GM23338 (cell line): ENCODE results near the gene EMP2. TPM values are rescaled to one million over a fixed set of nuclear protein-coding genes. Genes with fewer than 3 reads are reported as not detected.

Experiments used
- ATAC-seq: fragments of 200-7000 bp; cut with Tn5 transposase; 3 replicates; pipeline ENCODE4 v1.9.1; 2020
- DNase-seq: peaks from one replicate; pipeline ENCODE4 v3.0.0-alpha.2; 2015; ENCODE audit warnings: low spot score
- H2AFZ ChIP-seq: fragments of 200-600 bp; sonication (generic); 2 replicates; pipeline ENCODE4 v1.8.0; 2016; ENCODE audit warnings: antibody characterized with exemption, mild to moderate bottlenecking, moderate library complexity
- H3F3A ChIP-seq: fragments of 200-600 bp; sonication (generic); replicated peaks from 2 replicates; pipeline ENCODE4 v1.8.0; 2017; ENCODE audit warnings: antibody characterized with exemption, mixed run types, low read depth
- H3K27ac ChIP-seq: fragments of 200-600 bp; sonication (generic); 2 replicates; pipeline ENCODE4 v1.6.1; 2016; ENCODE audit warnings: low read depth
- H3K27me3 ChIP-seq: fragments of 200-600 bp; sonication (generic); 2 replicates; pipeline ENCODE4 v1.8.0; 2016; ENCODE audit warnings: mild to moderate bottlenecking, mixed run types, moderate library complexity; ENCODE audit not compliant: insufficient read depth
- H3K36me3 ChIP-seq: fragments of 200-600 bp; sonication (generic); 2 replicates; pipeline ENCODE4 v1.8.0; 2016; ENCODE audit warnings: mild to moderate bottlenecking; ENCODE audit not compliant: insufficient read depth
- H3K4me1 ChIP-seq: fragments of 200-600 bp; sonication (generic); 2 replicates; pipeline ENCODE4 v1.8.0; 2016; ENCODE audit warnings: mild to moderate bottlenecking, moderate library complexity; ENCODE audit not compliant: insufficient read depth
- H3K4me2 ChIP-seq: fragments of 200-600 bp; sonication (generic); 2 replicates; pipeline ENCODE4 v1.7.1; 2017; ENCODE audit warnings: mixed run types
- H3K4me3 ChIP-seq: fragments of 200-600 bp; sonication (generic); 2 replicates; pipeline ENCODE4 v1.6.1; 2016; ENCODE audit warnings: mixed run types
- H3K79me2 ChIP-seq: fragments of 200-600 bp; sonication (generic); replicated peaks from 2 replicates; pipeline ENCODE4 v1.8.0; 2017; ENCODE audit warnings: mild to moderate bottlenecking; ENCODE audit not compliant: insufficient read depth
- H3K9me2 ChIP-seq: fragments of 200-600 bp; sonication (generic); 2 replicates; pipeline ENCODE4 v1.8.0; 2017; ENCODE audit not compliant: insufficient read depth
- H4K20me1 ChIP-seq: fragments of 200-600 bp; sonication (generic); replicated peaks from 2 replicates; pipeline ENCODE4 v1.8.0; 2017; ENCODE audit warnings: mild to moderate bottlenecking; ENCODE audit not compliant: insufficient read depth
- H3K27ac Mint-ChIP-seq: 2 replicates; pipeline ENCODE4 v1.8.0; 2020; ENCODE audit warnings: inconsistent platforms, mild to moderate bottlenecking, moderate library complexity, mixed read lengths
- H3K27me3 Mint-ChIP-seq: 3 replicates; pipeline ENCODE4 v1.8.0; 2022; ENCODE audit warnings: low read depth, mild to moderate bottlenecking, moderate library complexity, mixed read lengths, inconsistent platforms; ENCODE audit not compliant: insufficient read depth, poor library complexity
- H3K36me3 Mint-ChIP-seq: 3 replicates; pipeline ENCODE4 v1.8.0; 2021; ENCODE audit warnings: low read depth, mild to moderate bottlenecking, inconsistent platforms, moderate library complexity, mixed read lengths
- H3K4me1 Mint-ChIP-seq: 3 replicates; pipeline ENCODE4 v1.8.0; 2020; ENCODE audit warnings: mild to moderate bottlenecking, inconsistent platforms, mixed read lengths
- H3K4me3 Mint-ChIP-seq: 3 replicates; pipeline ENCODE4 v1.8.0; 2021; ENCODE audit warnings: moderate library complexity, mild to moderate bottlenecking, inconsistent platforms, mixed read lengths
- H3K9me3 Mint-ChIP-seq: 3 replicates; pipeline ENCODE4 v1.8.0; 2020; ENCODE audit warnings: moderate library complexity, mild to moderate bottlenecking, inconsistent platforms, mixed read lengths
- CREB1 ChIP-seq: fragments of 250-450 bp; sonication (Bioruptor Pico); IDR thresholded peaks from 2 replicates; pipeline ENCODE4 v1.5.0; 2020; ENCODE audit warnings: low read depth, mild to moderate bottlenecking, moderate library complexity
- EZH2phosphoT487 ChIP-seq: fragments of 200-600 bp; sonication (generic); IDR thresholded peaks from one replicate; pipeline ENCODE4 v1.8.1; 2018; ENCODE audit warnings: antibody characterized with exemption; ENCODE audit not compliant: unreplicated experiment
- JUNB ChIP-seq: IDR thresholded peaks from one replicate; pipeline ENCODE4 v1.6.1; 2016; ENCODE audit warnings: antibody characterized with exemption; ENCODE audit not compliant: unreplicated experiment
- POLR2AphosphoS5 ChIP-seq: IDR thresholded peaks from 2 replicates; pipeline ENCODE4 v1.6.1; 2016; ENCODE audit warnings: antibody characterized with exemption, low read depth
- ZNF114 ChIP-seq: fragments of 250-450 bp; sonication (Bioruptor Pico); IDR thresholded peaks from 2 replicates; pipeline ENCODE4 v1.5.0; 2020; ENCODE audit warnings: mild to moderate bottlenecking, moderate library complexity
- ZNF331 ChIP-seq: fragments of 250-450 bp; sonication (Bioruptor Pico); IDR thresholded peaks from 2 replicates; pipeline ENCODE4 v1.5.0; 2020; ENCODE audit warnings: low read depth, mild to moderate bottlenecking, moderate library complexity
- polyA plus RNA-seq: library from polyadenylated mRNA; unstranded; fragments of >200 nt; fragmentation: Nextera tagmentation; extraction: Ambion mirVana; gene quantifications from 2 replicates; pipeline ENCODE4 v1.2.1, GENCODE V29; 2016
- total RNA-seq: library from RNA; depleted of rRNA; stranded (reverse); fragments of >200 nt; shearing (Covaris generic); gene quantifications from 2 replicates; pipeline ENCODE4 v1.2.3, GENCODE V29; 2014
- TF ChIP-seq, protein P1 (sequence below): IDR thresholded peaks from one replicate; pipeline ENCODE4 v1.6.1; 2018; ENCODE audit warnings: antibody characterized with exemption; ENCODE audit not compliant: unreplicated experiment
- TF ChIP-seq, protein P2 (sequence below), 2 experiments: fragments of 200-600 bp in 1 of 2; sonication (generic) in 1 of 2; conservative IDR thresholded peaks; 2 replicates each; pipeline versions ENCODE4 v1.5.1 to v1.6.1; 2016 to 2017; ENCODE audit warnings: antibody characterized with exemption in 2 of 2, low read depth in 2 of 2, mild to moderate bottlenecking in 2 of 2, moderate library complexity in 1 of 2

Gene EMP2
- total and polyA plus RNA-seq, 2 experiments from 2014 or later: 7.3 to 40.1 TPM

DNA sequence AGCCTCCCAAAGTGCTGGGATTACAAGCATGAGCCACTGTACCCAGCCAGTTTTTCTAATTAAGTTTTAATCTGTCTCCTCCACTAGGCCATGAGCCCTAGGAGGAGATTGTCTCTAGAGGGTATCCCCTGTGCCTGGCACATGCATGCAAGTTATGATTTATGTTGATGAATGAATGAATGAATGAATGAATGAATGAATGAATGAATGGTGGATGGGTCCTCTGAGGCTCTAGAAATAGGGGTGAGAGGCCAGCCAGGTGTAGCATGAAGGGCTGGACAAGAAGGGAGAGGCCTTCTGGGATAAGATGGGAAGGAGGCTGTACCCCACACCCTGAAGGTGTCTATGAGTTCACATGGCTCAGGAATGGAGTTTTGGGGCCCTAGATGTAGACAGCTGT lies 48.8 kb downstream of the EMP2 start (continued):
- TF ChIP-seq, protein P1, sequence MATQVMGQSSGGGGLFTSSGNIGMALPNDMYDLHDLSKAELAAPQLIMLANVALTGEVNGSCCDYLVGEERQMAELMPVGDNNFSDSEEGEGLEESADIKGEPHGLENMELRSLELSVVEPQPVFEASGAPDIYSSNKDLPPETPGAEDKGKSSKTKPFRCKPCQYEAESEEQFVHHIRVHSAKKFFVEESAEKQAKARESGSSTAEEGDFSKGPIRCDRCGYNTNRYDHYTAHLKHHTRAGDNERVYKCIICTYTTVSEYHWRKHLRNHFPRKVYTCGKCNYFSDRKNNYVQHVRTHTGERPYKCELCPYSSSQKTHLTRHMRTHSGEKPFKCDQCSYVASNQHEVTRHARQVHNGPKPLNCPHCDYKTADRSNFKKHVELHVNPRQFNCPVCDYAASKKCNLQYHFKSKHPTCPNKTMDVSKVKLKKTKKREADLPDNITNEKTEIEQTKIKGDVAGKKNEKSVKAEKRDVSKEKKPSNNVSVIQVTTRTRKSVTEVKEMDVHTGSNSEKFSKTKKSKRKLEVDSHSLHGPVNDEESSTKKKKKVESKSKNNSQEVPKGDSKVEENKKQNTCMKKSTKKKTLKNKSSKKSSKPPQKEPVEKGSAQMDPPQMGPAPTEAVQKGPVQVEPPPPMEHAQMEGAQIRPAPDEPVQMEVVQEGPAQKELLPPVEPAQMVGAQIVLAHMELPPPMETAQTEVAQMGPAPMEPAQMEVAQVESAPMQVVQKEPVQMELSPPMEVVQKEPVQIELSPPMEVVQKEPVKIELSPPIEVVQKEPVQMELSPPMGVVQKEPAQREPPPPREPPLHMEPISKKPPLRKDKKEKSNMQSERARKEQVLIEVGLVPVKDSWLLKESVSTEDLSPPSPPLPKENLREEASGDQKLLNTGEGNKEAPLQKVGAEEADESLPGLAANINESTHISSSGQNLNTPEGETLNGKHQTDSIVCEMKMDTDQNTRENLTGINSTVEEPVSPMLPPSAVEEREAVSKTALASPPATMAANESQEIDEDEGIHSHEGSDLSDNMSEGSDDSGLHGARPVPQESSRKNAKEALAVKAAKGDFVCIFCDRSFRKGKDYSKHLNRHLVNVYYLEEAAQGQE: no peak
- TF ChIP-seq CREB1 (CRISPR knock-in tag) (no peak), ZNF331 (CRISPR knock-in tag) (no peak), JUNB (no peak), EZH2phosphoT487 (no peak), ZNF114 (no peak)
- TF ChIP-seq, protein P2, sequence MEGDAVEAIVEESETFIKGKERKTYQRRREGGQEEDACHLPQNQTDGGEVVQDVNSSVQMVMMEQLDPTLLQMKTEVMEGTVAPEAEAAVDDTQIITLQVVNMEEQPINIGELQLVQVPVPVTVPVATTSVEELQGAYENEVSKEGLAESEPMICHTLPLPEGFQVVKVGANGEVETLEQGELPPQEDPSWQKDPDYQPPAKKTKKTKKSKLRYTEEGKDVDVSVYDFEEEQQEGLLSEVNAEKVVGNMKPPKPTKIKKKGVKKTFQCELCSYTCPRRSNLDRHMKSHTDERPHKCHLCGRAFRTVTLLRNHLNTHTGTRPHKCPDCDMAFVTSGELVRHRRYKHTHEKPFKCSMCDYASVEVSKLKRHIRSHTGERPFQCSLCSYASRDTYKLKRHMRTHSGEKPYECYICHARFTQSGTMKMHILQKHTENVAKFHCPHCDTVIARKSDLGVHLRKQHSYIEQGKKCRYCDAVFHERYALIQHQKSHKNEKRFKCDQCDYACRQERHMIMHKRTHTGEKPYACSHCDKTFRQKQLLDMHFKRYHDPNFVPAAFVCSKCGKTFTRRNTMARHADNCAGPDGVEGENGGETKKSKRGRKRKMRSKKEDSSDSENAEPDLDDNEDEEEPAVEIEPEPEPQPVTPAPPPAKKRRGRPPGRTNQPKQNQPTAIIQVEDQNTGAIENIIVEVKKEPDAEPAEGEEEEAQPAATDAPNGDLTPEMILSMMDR (conservative IDR thresholded peaks at IDR 0.05; ENCODE audit: low read depth in 2 of 2): no peak

DNA sequence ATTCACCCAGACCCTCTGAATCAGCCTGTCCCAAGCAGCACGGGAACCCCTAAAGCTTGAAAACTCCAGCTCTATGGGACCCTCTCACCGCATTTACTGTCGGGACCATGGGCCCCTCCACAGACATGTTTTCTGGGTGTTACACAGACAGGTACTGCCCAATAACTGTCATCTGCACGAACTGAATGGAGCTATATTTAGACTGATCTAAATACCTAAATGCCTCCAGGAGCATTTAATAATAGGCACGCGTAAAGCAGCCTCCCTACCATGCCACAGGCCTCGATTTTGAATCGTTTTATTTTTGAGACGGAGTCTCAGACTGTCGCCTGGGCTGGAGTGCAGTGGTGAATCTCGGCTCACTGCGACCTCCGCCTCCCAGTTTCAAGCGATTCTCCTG lies 49.7 kb downstream of the EMP2 start:
- Mint-ChIP-seq H3K4me1 (no peaks in the 10 kb centered on the region), H3K4me3 (no peak overlapping the region), H3K9me3 (no peaks in the 10 kb centered on the region; the same call in 2 of the 3 replicates), H3K27me3 (peaks cover 1% of the 10 kb centered on the region), H3K36me3 (no peaks in the 10 kb centered on the region), H3K27ac (no peak overlapping the region)
- Histone ChIP-seq H3K4me2 (no peak overlapping the region), H3K9me2 (no peaks in the 10 kb centered on the region), H3K27me3 (no peaks in the 10 kb centered on the region), H3K79me2 (no peaks in the 10 kb centered on the region), H3K4me3 (no peak overlapping the region), H2AFZ (no peak overlapping the region), H3K36me3 (no peaks in the 10 kb centered on the region), H4K20me1 (no peaks in the 10 kb centered on the region), H3K4me1 (no peaks in the 10 kb centered on the region), H3F3A (no peaks in the 10 kb centered on the region), H3K27ac (no peak overlapping the region)
- TF ChIP-seq, protein P2 (conservative IDR thresholded peaks at IDR 0.05; ENCODE audit: low read depth in 2 of 2): no peak
- no peak for TF ChIP-seq JUNB
- no peak for TF ChIP-seq POLR2AphosphoS5
- TF ChIP-seq ZNF331 (CRISPR knock-in tag): no peak
- no peak for ATAC-seq
- no peak for DNase-seq
